ENCODE results near the gene TCAP.
"Not testable (repeated sequence)": the region's sequence is repeated elsewhere in the genome, so short reads cannot be mapped to it uniquely, and the experiment has no call there.

Gene TCAP

GRCh38 chr17:39702901-39703893 is 38.0 kb downstream of the TCAP start:
- in situ Hi-C loops (cut with MboI; ENCODE audit: low sequenced_read_pairs), result no loop called here

GRCh38 chr17:39703913-39704312 is 38.8 kb downstream of the TCAP start:
- in situ Hi-C loops (cut with MboI; ENCODE audit: low sequenced_read_pairs), result no loop called here

GRCh38 chr17:39704821-39705551 is 39.8 kb downstream of the TCAP start:
- in situ Hi-C loops (cut with MboI; ENCODE audit: low sequenced_read_pairs), result no loop called here

- in situ Hi-C loops (cut with MboI; ENCODE audit: low sequenced_read_pairs), result no loop called here
These were observed 40.7 kb downstream of the TCAP start for GRCh38 chr17:39705786-39706348.

GRCh38 chr17:39706383-39706782 is 41.2 kb downstream of the TCAP start:
- in situ Hi-C loops (cut with MboI; ENCODE audit: low sequenced_read_pairs), result no loop called here

GRCh38 chr17:39706921-39707337 is 41.8 kb downstream of the TCAP start:
- in situ Hi-C loops (cut with MboI; ENCODE audit: low sequenced_read_pairs), result no loop called here

- in situ Hi-C loops (cut with MboI; ENCODE audit: low sequenced_read_pairs), result no loop called here
These were observed 44.3 kb downstream of the TCAP start for GRCh38 chr17:39709319-39709997.

- in situ Hi-C loops (cut with MboI; ENCODE audit: low sequenced_read_pairs), result no loop called here
These were observed 45.1 kb downstream of the TCAP start for GRCh38 chr17:39709998-39710964.

GRCh38 chr17:39711071-39711470 is 45.9 kb downstream of the TCAP start:
- in situ Hi-C loops (cut with MboI; ENCODE audit: low sequenced_read_pairs), result not testable (repeated sequence)

GRCh38 chr17:39711851-39712250 is 46.7 kb downstream of the TCAP start:
- in situ Hi-C loops (cut with MboI; ENCODE audit: low sequenced_read_pairs), result no loop called here

- in situ Hi-C loops (cut with MboI; ENCODE audit: low sequenced_read_pairs), result no loop called here
These were observed 49.1 kb downstream of the TCAP start for GRCh38 chr17:39714234-39714633.

- in situ Hi-C loops (cut with MboI; ENCODE audit: low sequenced_read_pairs), result no loop called here
These were observed 50.4 kb downstream of the TCAP start for GRCh38 chr17:39715375-39716072.

Data from HL-60/S4 treated with phorbol 12-myristate 13-acetate at 8.2 ng/mL for 4 days and 3 days (cell line).